DMS53 (cell line): ENCODE measurements around the gene CNN1.
"Not testable (repeated sequence)": the region's sequence is repeated elsewhere in the genome, so short reads cannot be mapped to it uniquely, and the experiment has no call there.

Experiments used
- DNase-seq: peaks from one replicate; lab custom pipeline; 2025; lab: John Stamatoyannopoulos, UW

CNN1 gene

GRCh38 chr19:11534948-11535347, 3.7 kb upstream of the CNN1 start:
- peak; percentile 16 for DNase-seq

- DNase-seq = peak; percentile 92
These were observed 2.7 kb upstream of the CNN1 start for GRCh38 chr19:11535792-11536595.

- DNase-seq = peak; percentile 27
These were observed 1.1 kb downstream of the CNN1 start for GRCh38 chr19:11539495-11540365.

GRCh38 chr19:11540645-11541044, 2.0 kb downstream of the CNN1 start:
- DNase-seq = no peak

GRCh38 chr19:11541238-11541637, 2.6 kb downstream of the CNN1 start:
- no peak for DNase-seq

- no peak for DNase-seq
These were observed 9.5 kb downstream of the CNN1 start for GRCh38 chr19:11547929-11548700.

GRCh38 chr19:11549386-11549953, 10.8 kb downstream of the CNN1 start:
- no peak for DNase-seq

DNA sequence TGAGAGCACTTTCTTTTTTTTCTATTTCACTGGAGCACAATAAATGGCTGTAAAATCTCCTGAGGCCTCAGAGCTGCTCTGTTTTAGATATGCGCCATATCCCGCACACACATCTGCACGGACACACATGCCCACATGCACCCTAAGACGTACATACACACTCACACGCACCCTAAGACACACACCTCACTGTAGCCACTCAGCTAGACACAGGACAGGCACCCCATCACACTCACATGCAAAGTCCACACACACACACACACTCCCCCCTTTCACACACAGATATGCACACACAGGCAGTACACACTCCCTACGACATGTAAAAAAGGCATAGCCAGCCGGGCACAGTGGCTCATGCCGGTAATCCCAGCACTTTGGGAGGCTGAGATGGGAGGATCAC, 11.6 kb downstream of the CNN1 start:
- no peak for DNase-seq

- peak; percentile 27 for DNase-seq
These were observed 13.1 kb downstream of the CNN1 start for GRCh38 chr19:11551603-11552235.

DNA sequence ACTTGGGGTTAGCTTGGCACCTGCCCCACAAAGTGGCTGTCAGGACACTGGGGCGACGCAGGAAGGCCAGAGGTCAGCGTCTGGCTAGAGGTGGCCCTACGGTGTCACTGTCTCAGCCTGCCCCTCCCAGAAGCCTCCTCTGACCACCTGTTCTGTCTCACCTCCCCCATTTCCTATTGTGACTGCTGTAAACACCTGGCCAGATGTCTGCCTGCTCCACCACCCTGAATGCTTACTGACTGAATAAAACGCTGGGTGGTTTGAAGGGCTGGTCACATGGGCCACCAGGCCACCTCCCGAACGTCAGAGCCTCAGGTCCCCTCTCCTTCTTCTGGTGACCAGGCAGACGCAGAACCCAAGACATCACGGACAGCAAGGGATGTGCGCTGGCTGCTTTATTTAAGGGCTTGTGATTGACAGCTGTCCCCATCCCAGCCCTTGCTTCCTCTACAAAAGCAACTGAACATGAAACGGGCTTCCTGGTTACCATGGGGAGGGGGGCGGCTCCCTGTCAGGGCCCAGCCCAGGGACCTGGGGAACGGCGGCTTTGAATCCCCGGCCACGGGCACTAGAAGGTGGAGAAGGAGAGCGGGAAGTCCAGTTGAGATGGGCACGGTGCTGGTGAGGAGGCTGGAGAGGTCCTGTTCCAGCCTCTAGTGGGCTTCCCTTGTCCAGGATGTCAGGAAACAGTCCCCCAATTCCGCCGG, 14.2 kb downstream of the CNN1 start:
- no peak for DNase-seq

DNA sequence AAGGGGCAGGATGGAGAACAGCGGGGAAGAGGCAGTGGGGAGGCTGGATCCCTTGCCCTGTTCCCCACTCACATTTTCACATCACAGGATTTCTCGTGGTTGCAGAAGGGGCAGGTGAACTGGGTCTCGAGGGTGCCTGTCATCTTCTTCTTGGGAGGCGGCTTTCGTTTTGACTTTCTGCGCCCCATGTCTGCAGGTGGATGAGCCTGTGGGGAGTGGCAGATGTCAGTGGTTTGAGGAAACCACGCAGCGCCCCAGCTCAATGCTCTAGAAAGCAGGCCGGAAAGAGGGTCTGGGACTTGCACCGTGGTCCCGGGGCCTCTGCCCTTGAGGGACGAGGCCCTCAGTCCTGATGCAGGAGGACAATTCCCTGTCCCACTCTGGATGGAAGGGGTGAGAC, 15.5 kb downstream of the CNN1 start:
- no peak for DNase-seq

DNA sequence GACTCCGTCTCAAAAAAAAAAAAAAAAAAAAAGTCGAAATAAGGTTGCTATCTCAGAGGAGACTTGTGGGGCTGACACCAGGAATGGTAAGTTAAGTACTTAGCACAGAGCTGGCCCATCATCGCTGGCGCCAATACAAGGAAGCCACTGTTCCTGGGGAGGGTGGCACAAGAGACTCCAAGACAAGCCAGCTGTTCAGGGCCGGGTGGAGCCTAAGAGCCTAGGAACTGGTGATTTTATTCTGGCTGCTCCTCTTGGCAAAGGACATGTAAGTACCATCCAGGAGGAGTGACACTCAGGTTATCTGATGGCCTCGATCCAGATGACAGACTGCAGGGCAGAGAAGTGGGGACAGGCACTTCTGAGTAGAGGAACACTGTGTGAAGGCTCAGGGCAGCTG, 16.6 kb downstream of the CNN1 start:
- DNase-seq = no peak

- DNase-seq = no peak
These were observed 18.2 kb downstream of the CNN1 start for GRCh38 chr19:11556634-11557420.

- peak; percentile 98 for DNase-seq
These were observed 20.5 kb downstream of the CNN1 start, which contains the start of gene ELOF1 for GRCh38 chr19:11558881-11559828. ELOF1 (minus strand) TSS chr19:11559230; CDS start chr19:11554347, 4,883 bp downstream.

GRCh38 chr19:11560404-11561051, 21.9 kb downstream of the CNN1 start:
- DNase-seq = peak; percentile 78

GRCh38 chr19:11563532-11563931, 24.9 kb downstream of the CNN1 start:
- no peak for DNase-seq

- not testable (repeated sequence) for DNase-seq
These were observed 25.6 kb downstream of the CNN1 start for GRCh38 chr19:11564082-11564807.

- not testable (repeated sequence) for DNase-seq
These were observed 27.0 kb downstream of the CNN1 start for GRCh38 chr19:11565649-11565980.
